GM21576 (cell line): ENCODE data around the gene IFNL2.
"Not testable (repeated sequence)": the region's sequence is repeated elsewhere in the genome, so short reads cannot be mapped to it uniquely, and the experiment has no call there.

Experiments used
- ATAC-seq: cut with Tn5 transposase; IDR thresholded peaks from one replicate; pipeline ENCODE4 v1.9.1; 2021; ENCODE audit warnings: mild to moderate bottlenecking, moderate library complexity; ENCODE audit not compliant: unreplicated experiment

IFNL2 gene

GRCh38 chr19:39296055-39296645, 28.0 kb downstream of the IFNL2 start, which contains the start of gene IFNL1:
TSS of gene IFNL1 (plus strand) at chr19:39296407. CDS start at chr19:39296422, 15 bp downstream.
- no peak for ATAC-seq

DNA sequence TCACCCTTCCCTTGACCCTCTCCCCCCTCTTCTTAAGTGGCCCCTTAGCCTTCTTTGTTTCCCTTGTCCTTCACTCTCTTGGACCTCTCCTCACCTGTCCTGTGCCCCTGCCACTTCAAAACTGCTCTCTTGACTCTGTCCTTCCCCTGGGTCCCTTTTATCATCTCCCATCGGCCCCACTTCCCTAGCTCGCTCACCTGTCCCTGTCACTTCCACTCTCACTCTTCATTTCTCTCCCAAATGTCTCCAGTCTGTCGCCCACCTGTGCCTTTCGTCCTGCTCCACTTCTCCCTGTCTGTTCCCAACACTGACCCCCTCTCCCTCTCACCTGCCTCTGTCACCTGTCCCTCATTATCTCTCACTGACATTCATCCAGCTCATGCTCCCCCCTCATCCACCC, 28.7 kb downstream of the IFNL2 start:
- no peak for ATAC-seq

DNA sequence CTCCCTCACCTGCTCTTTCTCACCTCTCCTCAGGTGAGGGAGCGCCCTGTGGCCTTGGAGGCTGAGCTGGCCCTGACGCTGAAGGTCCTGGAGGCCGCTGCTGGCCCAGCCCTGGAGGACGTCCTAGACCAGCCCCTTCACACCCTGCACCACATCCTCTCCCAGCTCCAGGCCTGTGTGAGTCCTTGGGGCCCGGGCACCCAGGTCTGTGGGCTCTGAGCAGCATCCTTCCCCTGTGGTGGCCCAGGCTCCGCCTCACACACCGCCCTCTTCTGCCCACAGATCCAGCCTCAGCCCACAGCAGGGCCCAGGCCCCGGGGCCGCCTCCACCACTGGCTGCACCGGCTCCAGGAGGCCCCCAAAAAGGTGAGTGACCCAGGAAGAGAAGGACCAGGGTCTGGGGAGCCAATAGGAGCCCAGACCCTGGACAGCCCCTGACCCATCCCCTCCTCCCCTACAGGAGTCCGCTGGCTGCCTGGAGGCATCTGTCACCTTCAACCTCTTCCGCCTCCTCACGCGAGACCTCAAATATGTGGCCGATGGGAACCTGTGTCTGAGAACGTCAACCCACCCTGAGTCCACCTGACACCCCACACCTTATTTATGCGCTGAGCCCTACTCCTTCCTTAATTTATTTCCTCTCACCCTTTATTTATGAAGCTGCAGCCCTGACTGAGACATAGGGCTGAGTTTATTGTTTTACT, 29.9 kb downstream of the IFNL2 start:
- no peak for ATAC-seq

GRCh38 chr19:39299404-39299803, 31.2 kb downstream of the IFNL2 start:
- no peak for ATAC-seq

GRCh38 chr19:39299832-39300231, 31.6 kb downstream of the IFNL2 start:
- ATAC-seq: no peak

- no peak for ATAC-seq
These were observed 32.8 kb downstream of the IFNL2 start for GRCh38 chr19:39301021-39301420.

DNA sequence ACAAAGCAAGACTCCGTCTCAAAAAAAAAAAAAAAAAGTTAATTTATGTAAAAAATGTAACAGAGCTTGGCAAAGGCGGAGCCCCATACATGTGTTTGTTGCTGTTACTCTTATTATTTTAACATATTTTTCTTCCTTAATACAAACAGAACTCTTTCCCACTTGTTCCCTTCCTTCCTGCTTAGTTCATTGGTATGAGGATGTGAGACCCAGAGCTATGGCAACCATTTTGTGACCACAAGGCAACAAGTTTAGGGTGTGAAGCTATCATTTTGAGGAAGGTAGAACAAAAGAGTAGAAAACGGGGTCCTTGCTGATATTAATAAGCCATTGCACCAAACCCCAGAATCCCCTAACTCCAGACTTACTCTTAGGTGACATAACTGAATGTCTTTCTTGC, 33.4 kb downstream of the IFNL2 start:
- no peak for ATAC-seq

DNA sequence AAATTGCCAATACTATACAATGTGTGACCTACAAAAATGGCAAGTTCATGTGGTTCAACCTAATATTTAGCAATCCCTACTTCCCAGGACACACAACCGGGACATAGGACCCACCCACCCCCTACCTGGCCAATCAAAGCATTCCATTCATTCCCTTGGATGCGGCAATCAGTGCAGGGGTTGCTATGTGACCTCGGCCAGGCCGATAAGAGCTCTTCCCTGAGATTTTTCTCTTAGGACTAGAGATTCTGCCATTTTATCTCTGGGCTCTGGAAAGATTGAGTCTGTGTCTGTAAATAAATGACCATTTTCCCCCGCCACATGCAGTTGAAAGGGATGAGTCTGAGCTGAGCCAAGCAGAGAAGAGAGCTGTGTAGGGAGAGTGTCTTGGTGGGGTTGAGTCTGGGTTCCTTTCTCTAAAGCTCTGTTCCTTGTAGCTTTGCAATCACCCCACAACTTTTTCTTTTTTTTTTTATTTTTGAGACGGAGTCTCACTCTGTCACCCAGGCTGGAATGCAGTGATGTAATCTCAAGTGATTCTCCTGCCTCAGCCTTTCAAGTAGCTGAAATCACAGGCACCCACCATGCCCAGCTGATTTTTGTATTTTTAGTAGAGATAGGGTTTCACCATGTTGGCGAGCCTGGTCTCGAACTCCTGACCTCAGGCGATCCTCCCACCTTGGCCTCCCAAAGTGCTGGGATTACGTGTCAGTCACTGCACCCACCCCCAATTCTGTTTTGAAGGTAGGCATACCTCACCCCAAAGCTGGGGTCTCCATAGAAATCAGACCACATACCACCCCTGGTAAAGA, 35.4 kb downstream of the IFNL2 start:
- ATAC-seq: no peak

DNA sequence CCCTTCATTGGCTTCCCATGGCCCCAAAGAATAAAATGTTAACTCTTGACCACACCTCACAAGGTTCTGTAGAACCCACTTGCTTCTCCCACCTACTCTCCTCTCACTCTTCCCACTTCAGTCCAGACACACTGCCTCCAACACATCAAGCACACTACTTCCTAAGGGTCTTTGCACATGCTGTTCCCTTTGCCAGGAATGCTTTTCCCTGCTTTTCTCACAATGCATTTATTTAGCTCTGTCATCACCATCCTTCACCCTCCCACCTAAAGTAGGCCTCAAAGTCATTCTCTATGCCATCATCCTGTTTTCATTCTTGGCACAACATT, 36.0 kb downstream of the IFNL2 start:
- ATAC-seq: no peak

GRCh38 chr19:39304701-39305571, 36.7 kb downstream of the IFNL2 start:
- ATAC-seq: no peak

- no peak for ATAC-seq
These were observed 37.9 kb downstream of the IFNL2 start for GRCh38 chr19:39306075-39306474.

DNA sequence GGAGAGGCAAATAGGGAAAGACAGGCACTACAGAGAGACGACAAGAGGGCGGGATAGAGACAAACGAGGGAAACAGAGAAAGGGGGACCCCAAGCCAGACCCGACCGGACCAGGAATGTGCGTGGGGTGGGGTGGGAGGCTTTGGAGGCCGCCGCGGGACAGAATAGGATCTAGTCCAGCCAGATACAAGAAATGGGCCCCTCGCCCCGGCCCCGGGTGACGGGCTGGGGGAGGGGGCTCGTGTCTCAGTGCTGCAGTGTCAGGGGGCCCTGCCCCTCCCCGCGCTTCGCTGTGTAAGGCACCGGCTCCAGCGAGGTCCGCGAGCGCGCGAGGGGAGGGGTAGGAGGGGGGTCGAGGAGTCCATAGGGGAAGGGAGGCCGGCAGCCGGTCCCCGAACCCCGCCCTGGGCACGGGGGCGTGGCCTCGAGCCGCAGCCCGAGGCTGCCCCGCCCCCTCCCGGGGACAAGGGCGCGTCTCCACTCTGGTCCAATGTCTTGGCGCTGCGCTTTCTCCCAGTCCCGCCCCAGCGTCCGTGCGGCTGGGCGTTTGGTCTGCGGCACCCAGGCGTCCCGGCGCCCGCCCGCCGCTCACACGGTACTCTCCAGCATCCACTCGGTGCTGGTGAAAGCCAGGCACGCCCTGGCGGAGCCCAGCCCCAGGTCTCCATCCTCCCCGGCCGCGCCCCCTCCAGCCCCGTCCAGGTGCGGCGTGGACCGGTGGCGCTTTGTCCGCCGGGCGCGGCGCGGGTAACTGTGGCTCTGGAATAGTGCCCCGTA, 39.0 kb downstream of the IFNL2 start:
- no peak for ATAC-seq

- no peak for ATAC-seq
These were observed 39.8 kb downstream of the IFNL2 start for GRCh38 chr19:39307822-39308530.

DNA sequence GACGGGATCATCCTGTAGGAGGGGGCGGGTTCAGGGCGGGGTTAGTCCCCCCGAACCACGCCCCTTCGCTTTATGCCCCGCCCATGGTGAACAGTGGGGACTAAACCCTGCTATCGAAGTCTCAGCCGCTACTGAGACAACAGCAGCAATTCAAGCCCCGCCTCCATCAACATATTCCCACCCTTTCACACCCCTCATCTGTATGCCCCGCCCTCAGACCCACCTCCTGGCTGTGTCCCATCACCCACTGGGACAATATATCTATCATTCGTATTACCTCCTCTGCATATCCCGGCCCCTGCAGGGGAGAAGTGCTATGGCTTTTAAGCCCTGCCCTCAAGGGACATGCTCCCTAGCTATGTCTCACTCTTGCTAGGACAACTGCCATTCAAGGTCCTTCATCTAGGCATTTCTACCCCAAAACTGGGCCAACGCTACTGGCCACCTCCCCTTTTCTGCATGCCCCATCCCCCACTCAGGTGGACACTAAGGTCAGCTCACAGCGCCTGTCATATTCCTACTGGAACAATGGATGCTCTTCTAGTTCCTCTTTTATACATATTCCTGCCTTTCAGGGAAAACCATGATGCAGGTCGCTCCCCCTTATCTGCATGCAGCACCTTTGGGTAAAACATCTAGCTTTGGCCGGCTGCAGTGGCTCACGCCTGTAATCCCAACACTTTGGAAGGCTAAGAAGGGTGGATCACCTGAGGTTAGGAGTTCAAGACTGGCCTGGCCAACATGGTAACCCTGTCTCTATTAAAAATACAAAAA, 40.5 kb downstream of the IFNL2 start:
- no peak for ATAC-seq

DNA sequence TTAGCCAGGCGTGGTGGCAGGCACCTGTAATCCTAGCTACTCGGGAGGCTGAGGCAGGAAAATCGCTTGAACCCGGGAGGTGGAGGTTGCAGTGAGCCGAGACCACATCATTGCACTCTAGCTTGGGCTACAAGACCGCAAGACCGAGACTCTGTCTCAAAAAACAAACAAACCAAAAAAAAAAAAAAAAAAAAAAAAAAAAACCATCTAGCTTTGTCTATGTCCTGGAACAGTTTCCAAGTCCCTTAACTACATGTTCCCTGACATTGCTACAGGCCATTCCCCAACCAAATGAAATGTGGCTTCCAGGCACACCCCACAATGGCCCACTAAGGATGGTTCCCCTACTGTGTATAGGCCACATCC, 41.1 kb downstream of the IFNL2 start:
- ATAC-seq: not testable (repeated sequence)

GRCh38 chr19:39310558-39311311, 42.5 kb downstream of the IFNL2 start:
- no peak for ATAC-seq

GRCh38 chr19:39314016-39314728, 46.0 kb downstream of the IFNL2 start:
- ATAC-seq: no peak

DNA sequence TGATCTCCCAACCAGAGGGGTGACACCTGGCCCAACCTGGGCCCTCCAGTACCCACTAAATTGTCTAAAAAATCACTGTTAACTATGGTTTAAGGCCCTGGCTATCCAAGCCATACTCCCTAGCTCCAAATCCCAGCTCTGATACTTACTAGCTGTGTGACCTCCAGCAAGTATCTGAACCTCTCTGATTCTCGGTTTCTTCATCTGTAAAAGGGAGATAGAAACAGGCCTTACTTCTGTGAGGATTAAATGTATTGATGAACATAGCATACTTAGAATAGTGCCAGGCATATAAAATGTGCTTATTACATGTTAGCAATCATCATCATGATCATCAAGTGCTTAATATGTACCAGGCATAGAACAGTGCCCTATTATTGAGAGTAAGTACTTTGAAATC, 47.7 kb downstream of the IFNL2 start:
- no peak for ATAC-seq
